Upper lobe of left lung (tissue), 6 donors: ENCODE data around the gene SECISBP2. TPM values are rescaled to one million over a fixed set of nuclear protein-coding genes. Genes with fewer than 3 reads are reported as not detected.

Experiments used
- ATAC-seq, 2 donors: fragments of 200-7000 bp; cut with Tn5 transposase; one replicate each; pipeline ENCODE4 v1.9.1; 2022; ENCODE audit warnings: mild to moderate bottlenecking in 2 of 2, moderate library complexity in 2 of 2; ENCODE audit not compliant: low FRiP score in 2 of 2
- DNase-seq, 2 donors: peaks; one replicate each; pipeline ENCODE4 v3.0.0-alpha.2; 2019 to 2020
- H3K27ac ChIP-seq, 4 donors: fragments of 200-600 bp; sonication (generic); one replicate each; pipeline ENCODE4 v1.5.1; 2016 to 2019
- H3K27me3 ChIP-seq, 4 donors: fragments of 200-600 bp; sonication (generic); one replicate each; pipeline ENCODE4 v1.5.1; 2017 to 2019
- H3K36me3 ChIP-seq, 4 donors: fragments of 200-600 bp; sonication (generic); one replicate each; pipeline ENCODE4 v1.5.1; 2016 to 2019
- H3K4me1 ChIP-seq, 4 donors: fragments of 200-600 bp; sonication (generic); one replicate each; pipeline ENCODE4 v1.5.1; 2018 to 2019
- H3K4me3 ChIP-seq, 4 donors: fragments of 200-600 bp; sonication (generic); one replicate each; pipeline ENCODE4 v1.5.1; 2017 to 2019; ENCODE audit warnings: mild to moderate bottlenecking in 2 of 4, moderate library complexity in 1 of 4
- H3K9me3 ChIP-seq, 4 donors: fragments of 200-600 bp; sonication (generic); one replicate each; pipeline ENCODE4 v1.5.1; 2018 to 2019
- EP300 ChIP-seq, 4 donors: sonication (generic); formaldehyde crosslinking; IDR thresholded peaks; one replicate each; pipeline ENCODE4 v1.5.1; 2017; ENCODE audit warnings: antibody characterized with exemption in 4 of 4, control low read depth in 2 of 4
- POLR2A ChIP-seq, 4 donors: fragments of 450-650 bp; IDR thresholded peaks; one replicate each; pipeline ENCODE4 v1.5.1; 2016 to 2017; ENCODE audit warnings: antibody characterized with exemption in 4 of 4, mild to moderate bottlenecking in 2 of 4
- POLR2AphosphoS5 ChIP-seq, 2 donors: sonication (generic); formaldehyde crosslinking; IDR thresholded peaks; one replicate each; pipeline ENCODE4 v1.5.1; 2017; ENCODE audit warnings: antibody characterized with exemption in 2 of 2
- whole genome bisulfite sequencing, 2 donors: methylation state at CpG; one replicate each; pipeline ENCODE4 v1.1.5; 2017 to 2018; 5-methylcytosine and 5-hydroxymethylcytosine counted together
- total RNA-seq, 6 donors: library from RNA; depleted of rRNA in 4 of 6; stranded (reverse); fragments of >200 nt in 4 of 6; gene quantifications; one replicate each; pipeline versions ENCODE4 v1.1.0 to v1.2.1, GENCODE V29; 2016 to 2021
- TF ChIP-seq, protein P1 (sequence below), 6 experiments: fragments of 450-650 bp in 4 of 6; fragments of 200-600 bp in 2 of 6; sonication (generic) in 2 of 6; IDR thresholded peaks; one replicate each; pipeline ENCODE4 v1.5.1; 2016 to 2019; ENCODE audit warnings: antibody characterized with exemption in 6 of 6
- donor health status: DM: no; HTN: no; CAD: no; lungs with moderate emphysema.
- donor health status: DM: no; HTN: yes; CAD: no; lungs with severe emphysema.

Gene SECISBP2
- total RNA-seq, 6 donors from 2014 or later, result 42.0 to 113 (median 60.0) TPM

DNA sequence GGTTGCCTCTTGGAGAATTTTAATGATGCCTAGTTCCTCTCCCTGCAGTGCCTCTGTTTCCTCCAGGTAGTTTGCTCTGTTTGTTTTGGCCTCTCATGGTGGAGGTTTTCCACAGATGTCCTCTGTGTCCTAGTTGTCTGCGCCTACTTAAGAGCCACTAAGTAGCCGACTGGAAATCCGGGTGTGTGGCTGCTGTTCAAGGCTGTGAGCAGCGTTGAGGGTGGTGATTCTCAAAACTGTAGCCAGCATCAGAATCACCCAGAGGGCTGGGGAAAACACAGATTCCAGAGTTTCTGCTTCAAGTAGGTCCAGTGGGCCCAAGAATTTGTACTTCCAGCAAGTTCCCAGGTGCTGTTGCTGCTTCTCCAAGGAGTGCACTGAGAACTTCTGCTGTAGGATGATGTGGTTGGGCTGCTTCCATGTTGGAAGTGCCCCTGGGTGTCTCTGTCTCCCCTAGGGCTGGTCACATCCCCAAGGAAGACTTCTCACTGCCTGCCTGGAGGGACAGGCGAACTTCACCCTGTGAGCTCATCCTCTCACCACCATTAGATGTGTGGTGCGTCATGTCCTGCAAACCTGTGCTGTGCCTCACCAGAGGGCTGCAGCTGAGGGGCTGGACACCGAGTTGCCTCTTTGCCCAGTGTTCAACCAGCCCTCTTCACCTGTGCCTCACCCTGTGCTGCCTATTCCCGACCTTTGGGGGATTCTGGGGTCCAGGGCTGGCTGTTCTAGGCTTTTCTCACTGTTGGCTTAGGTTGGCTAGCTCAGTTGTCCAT lies 34.8 kb downstream of the SECISBP2 start:
- peaks cover 45 to 99% (median 77%) of the 10 kb centered on the region in 4 donors for H3K36me3 ChIP-seq
- DNase-seq (no peak), ATAC-seq (no peak)
- TF ChIP-seq POLR2A (IDR thresholded peaks at IDR 0.05) (no peak), EP300 (IDR thresholded peaks at IDR 0.05) (no peak), POLR2AphosphoS5 (IDR thresholded peaks at IDR 0.05) (no peak)
- TF ChIP-seq, protein P1, sequence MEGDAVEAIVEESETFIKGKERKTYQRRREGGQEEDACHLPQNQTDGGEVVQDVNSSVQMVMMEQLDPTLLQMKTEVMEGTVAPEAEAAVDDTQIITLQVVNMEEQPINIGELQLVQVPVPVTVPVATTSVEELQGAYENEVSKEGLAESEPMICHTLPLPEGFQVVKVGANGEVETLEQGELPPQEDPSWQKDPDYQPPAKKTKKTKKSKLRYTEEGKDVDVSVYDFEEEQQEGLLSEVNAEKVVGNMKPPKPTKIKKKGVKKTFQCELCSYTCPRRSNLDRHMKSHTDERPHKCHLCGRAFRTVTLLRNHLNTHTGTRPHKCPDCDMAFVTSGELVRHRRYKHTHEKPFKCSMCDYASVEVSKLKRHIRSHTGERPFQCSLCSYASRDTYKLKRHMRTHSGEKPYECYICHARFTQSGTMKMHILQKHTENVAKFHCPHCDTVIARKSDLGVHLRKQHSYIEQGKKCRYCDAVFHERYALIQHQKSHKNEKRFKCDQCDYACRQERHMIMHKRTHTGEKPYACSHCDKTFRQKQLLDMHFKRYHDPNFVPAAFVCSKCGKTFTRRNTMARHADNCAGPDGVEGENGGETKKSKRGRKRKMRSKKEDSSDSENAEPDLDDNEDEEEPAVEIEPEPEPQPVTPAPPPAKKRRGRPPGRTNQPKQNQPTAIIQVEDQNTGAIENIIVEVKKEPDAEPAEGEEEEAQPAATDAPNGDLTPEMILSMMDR (IDR thresholded peaks at IDR 0.05), result no peak
- peaks cover 4 to 20% (median 10%) of the 10 kb centered on the region in 4 donors for H3K4me1 ChIP-seq
- 80 to 97% methylated on average over 5 to 8 of the region's 8 CpGs for WGBS, 2 donors
- no peaks in the 10 kb centered on the region for H3K27me3 ChIP-seq
- H3K9me3 ChIP-seq, result no peaks in the 10 kb centered on the region
- H3K27ac ChIP-seq, result no peak overlapping the region
- no peak overlapping the region for H3K4me3 ChIP-seq

DNA sequence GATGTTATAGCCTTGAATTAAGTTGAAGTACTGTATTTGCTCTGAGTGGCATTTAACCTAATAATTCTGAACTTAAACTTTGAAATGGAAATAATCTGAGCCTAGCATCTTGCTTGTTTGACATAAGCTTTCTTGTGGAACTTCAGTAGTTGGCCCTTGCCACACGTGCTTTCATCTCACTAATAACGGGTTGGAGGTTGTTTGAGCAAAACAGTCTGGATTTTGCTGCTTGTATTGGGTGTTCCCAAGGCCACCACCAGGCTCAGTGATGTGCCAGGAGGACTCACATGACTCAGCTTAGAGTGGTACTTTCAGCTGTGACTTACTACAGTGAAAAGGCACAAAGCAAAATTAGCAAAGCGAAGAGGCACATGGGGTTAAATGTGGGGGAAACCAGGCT lies 35.7 kb downstream of the SECISBP2 start:
- Histone ChIP-seq H3K27ac (no peak overlapping the region), H3K9me3 (no peaks in the 10 kb centered on the region), H3K36me3 (peaks cover 45 to 99% (median 78%) of the 10 kb centered on the region in 4 donors), H3K4me3 (no peak overlapping the region), H3K27me3 (no peaks in the 10 kb centered on the region), H3K4me1 (peaks cover 4 to 27% (median 11%) of the 10 kb centered on the region in 4 donors)
- WGBS, 2 donors, result 83 to 88% methylated on average over 3 of the region's 3 CpGs
- TF ChIP-seq EP300 (IDR thresholded peaks at IDR 0.05), result no peak
- TF ChIP-seq, protein P1 (IDR thresholded peaks at IDR 0.05), result no peak
- no peak for TF ChIP-seq POLR2AphosphoS5 (IDR thresholded peaks at IDR 0.05)
- no peak for TF ChIP-seq POLR2A (IDR thresholded peaks at IDR 0.05)
- no peak for DNase-seq
- no peak for ATAC-seq

DNA sequence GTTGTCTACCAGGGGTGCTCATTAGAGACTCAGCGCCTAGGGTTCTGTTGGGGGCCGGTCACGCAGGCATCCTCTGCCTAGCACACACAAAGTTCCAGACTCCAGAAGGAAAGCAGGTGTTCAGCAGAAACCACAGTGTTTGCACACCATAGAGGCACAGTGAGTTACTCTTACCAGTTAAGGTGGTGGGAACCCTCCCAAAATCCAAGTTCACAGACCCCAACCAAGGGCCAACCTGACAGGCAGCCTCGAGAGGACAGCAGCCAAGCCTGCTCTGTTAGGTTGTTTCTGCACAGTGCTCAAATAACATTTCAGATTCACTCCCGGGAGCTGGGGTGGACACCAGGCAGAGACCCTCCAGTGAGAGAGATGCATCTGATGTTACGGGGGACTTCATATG lies 36.2 kb downstream of the SECISBP2 start:
- DNase-seq, result no peak
- WGBS, 2 donors, result 93 to 98% methylated on average over 4 to 6 of the region's 6 CpGs
- H3K27ac ChIP-seq, result no peak overlapping the region
- H3K4me1 ChIP-seq, result peaks cover 5 to 31% (median 13%) of the 10 kb centered on the region in 4 donors
- H3K4me3 ChIP-seq, result no peak overlapping the region
- H3K36me3 ChIP-seq, result peaks cover 44 to 99% (median 78%) of the 10 kb centered on the region in 4 donors
- TF ChIP-seq POLR2A (IDR thresholded peaks at IDR 0.05) (no peak), POLR2AphosphoS5 (IDR thresholded peaks at IDR 0.05) (no peak), EP300 (IDR thresholded peaks at IDR 0.05) (no peak)
- TF ChIP-seq, protein P1 (IDR thresholded peaks at IDR 0.05), result no peak
- no peak for ATAC-seq
- no peaks in the 10 kb centered on the region for H3K9me3 ChIP-seq
- H3K27me3 ChIP-seq, result no peaks in the 10 kb centered on the region

DNA sequence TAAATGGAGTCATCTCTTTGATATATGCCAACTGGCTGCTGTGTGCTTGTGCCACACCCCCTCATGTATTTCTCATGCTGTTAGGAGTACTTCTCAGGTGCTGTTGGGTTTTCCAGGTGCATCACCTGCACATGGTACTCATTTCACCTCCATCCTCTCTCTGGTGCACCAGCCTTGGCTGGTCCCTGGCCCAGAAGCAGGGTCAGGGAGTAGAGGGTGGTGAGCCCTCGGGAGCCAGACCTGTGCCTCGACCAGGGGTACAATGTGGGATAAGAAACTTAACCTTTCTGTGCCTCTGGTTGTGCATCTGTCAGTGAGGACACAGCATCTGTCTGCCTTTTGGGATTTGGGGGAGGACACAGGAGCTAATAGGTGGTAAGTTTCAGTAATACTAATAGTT lies 38.5 kb downstream of the SECISBP2 start:
- WGBS, 2 donors, result 94 to 100% methylated on average over 2 of the region's 2 CpGs
- peaks cover 26 to 99% (median 72%) of the 10 kb centered on the region in 4 donors for H3K36me3 ChIP-seq
- ATAC-seq, result no peak

More for the DNA sequence above, 38.5 kb downstream of the SECISBP2 start:
- no peak for DNase-seq
- no peaks in the 10 kb centered on the region for H3K27me3 ChIP-seq
- TF ChIP-seq POLR2AphosphoS5 (IDR thresholded peaks at IDR 0.05) (no peak), POLR2A (IDR thresholded peaks at IDR 0.05) (no peak), EP300 (IDR thresholded peaks at IDR 0.05) (no peak)
- TF ChIP-seq, protein P1 (IDR thresholded peaks at IDR 0.05), result no peak
- H3K4me3 ChIP-seq, result no peak overlapping the region
- no peaks in the 10 kb centered on the region for H3K9me3 ChIP-seq
- H3K4me1 ChIP-seq, result peaks cover 13 to 40% (median 25%) of the 10 kb centered on the region in 4 donors
- H3K27ac ChIP-seq, result no peak overlapping the region
